NCI-H146 treated with DMSO at 0.1 percent for 48 hours (cell line): Measurements from ENCODE around the gene ART1.

Experiments
- DNase-seq: peaks from one replicate; lab custom pipeline; 2025; ENCODE audit not compliant: unreplicated experiment; lab: John Stamatoyannopoulos, UW

ART1 gene

GRCh38 chr11:3710485-3711259 lies 65.7 kb downstream of the ART1 start:
- no peak for DNase-seq

GRCh38 chr11:3712274-3712673 lies 67.3 kb downstream of the ART1 start:
- DNase-seq: no peak
